ENCODE results near the gene PGGHG. TPM values are rescaled to one million over a fixed set of nuclear protein-coding genes. Genes with fewer than 3 reads are reported as not detected.
A peak's percentile ranks its signal among the peaks of the same experiment; 100 is the strongest.
"Not testable (repeated sequence)": the region's sequence is repeated elsewhere in the genome, so short reads cannot be mapped to it uniquely, and the experiment has no call there.

PGGHG gene
- total RNA-seq, 2 donors from 2014 or later: 10.6 to 12.9 TPM

GRCh38 chr11:324156-324555 is 35.2 kb downstream of the PGGHG start:
- TF ChIP-seq CTCF (IDR thresholded peaks at IDR 0.05): no peak
- Histone ChIP-seq H3K9me3 (no peaks in the 10 kb centered on the region), H3K9ac (ENCODE audit: low read depth in 2 of 2, low read length in 2 of 2) (no peak overlapping the region), H3K4me3 (no peak overlapping the region), H3K27ac (no peak overlapping the region), H3K27me3 (no peaks in the 10 kb centered on the region), H3K4me1 (peaks cover 5% of the 10 kb centered on the region), H3K36me3 (no peaks in the 10 kb centered on the region)
- intact Hi-C loops (cut with DNase I): no loop called here
- DNase-seq: no peak

GRCh38 chr11:324593-325517 is 35.9 kb downstream of the PGGHG start:
- H3K27ac ChIP-seq; DNase-seq; H3K36me3 ChIP-seq; H3K9me3 ChIP-seq; H3K4me1 ChIP-seq; H3K4me3 ChIP-seq; intact Hi-C loops (cut with DNase I); H3K27me3 ChIP-seq: not testable (repeated sequence)
- H3K9ac ChIP-seq (ENCODE audit: low read depth in 2 of 2, low read length in 2 of 2): peak overlapping the region in 1 of 2 donors; percentile 19

GRCh38 chr11:325796-326591 is 37.1 kb downstream of the PGGHG start:
- Histone ChIP-seq H3K4me1 (peaks cover 5% of the 10 kb centered on the region), H3K4me3 (no peak overlapping the region)
- TF ChIP-seq CTCF (IDR thresholded peaks at IDR 0.05): no peak

GRCh38 chr11:326592-326841 is 37.6 kb downstream of the PGGHG start:
- Histone ChIP-seq H3K27ac (peak overlapping the region; percentile 69), H3K4me3 (no peak overlapping the region), H3K9ac (ENCODE audit: low read depth in 2 of 2, low read length in 2 of 2) (peak overlapping the region in 1 of 2 donors; percentile 64), H3K27me3 (no peaks in the 10 kb centered on the region), H3K4me1 (peaks cover 5% of the 10 kb centered on the region), H3K36me3 (no peaks in the 10 kb centered on the region), H3K9me3 (no peaks in the 10 kb centered on the region)
- intact Hi-C loops (cut with DNase I): no loop called here
- TF ChIP-seq CTCF (IDR thresholded peaks at IDR 0.05): no peak
- DNase-seq: no peak

More at GRCh38 chr11:325796-326591, 37.1 kb downstream of the PGGHG start:
- Histone ChIP-seq H3K9me3 (no peaks in the 10 kb centered on the region), H3K27ac (peak overlapping the region; percentile 69), H3K27me3 (no peaks in the 10 kb centered on the region), H3K36me3 (no peaks in the 10 kb centered on the region), H3K9ac (ENCODE audit: low read depth in 2 of 2, low read length in 2 of 2) (peak overlapping the region in 1 of 2 donors; percentile 64)
- intact Hi-C loops (cut with DNase I): no loop called here
- no peak for DNase-seq

GRCh38 chr11:326842-327580 is 38.1 kb downstream of the PGGHG start:
- H3K9me3 ChIP-seq: no peaks in the 10 kb centered on the region
- H3K4me1 ChIP-seq: peaks cover 5% of the 10 kb centered on the region
- no peak for TF ChIP-seq CTCF (IDR thresholded peaks at IDR 0.05)
- no peaks in the 10 kb centered on the region for H3K36me3 ChIP-seq
- DNase-seq: peak; percentile 73
- intact Hi-C loops (cut with DNase I): no loop called here
- peak overlapping the region; percentile 69 for H3K27ac ChIP-seq
- no peak overlapping the region for H3K4me3 ChIP-seq
- no peaks in the 10 kb centered on the region for H3K27me3 ChIP-seq
- H3K9ac ChIP-seq (ENCODE audit: low read depth in 2 of 2, low read length in 2 of 2): peak overlapping the region; percentile 58 to 64
